Activated CD8-positive, alpha-beta T cell treated with anti-CD3 and anti-CD28 coated beads, Interleukin-2, amount 10 ng/mL, durations not matched to agents 7 days and 5 days (primary cell): ENCODE data around the gene ORC3. TPM values are rescaled to one million over a fixed set of nuclear protein-coding genes. Genes with fewer than 3 reads are reported as not detected.
"Not testable (repeated sequence)": the region's sequence is repeated elsewhere in the genome, so short reads cannot be mapped to it uniquely, and the experiment has no call there.

Experiments used
- ATAC-seq: fragments of 150-1000 bp; cut with Tn5 transposase; one replicate; pipeline ENCODE4 v1.10.0; 2021; ENCODE audit warnings: moderate library complexity
- CTCF ChIA-PET: fragments of 350-600 bp; sonication (Branson Sonifier 250); formaldehyde crosslinking; loops from one replicate; lab custom pipeline; 2021; ENCODE audit warnings: antibody characterized with exemption; lab: Charles Lee
- POLR2A ChIA-PET: fragments of 350-600 bp; sonication (Branson Sonifier 250); formaldehyde crosslinking; loops from one replicate; lab custom pipeline; 2021; ENCODE audit warnings: antibody characterized with exemption; lab: Charles Lee
- DNase-seq: peaks from one replicate; pipeline ENCODE4 v3.0.0-alpha.2; 2020
- H3K27ac Mint-ChIP-seq: one replicate; pipeline ENCODE4 v1.8.0; 2021; ENCODE audit warnings: mild to moderate bottlenecking, mixed read lengths
- H3K27me3 Mint-ChIP-seq: one replicate; pipeline ENCODE4 v1.8.0; 2021; ENCODE audit warnings: low read depth, mixed read lengths
- H3K36me3 Mint-ChIP-seq: one replicate; pipeline ENCODE4 v1.8.0; 2021; ENCODE audit warnings: low read depth, mixed read lengths
- H3K4me1 Mint-ChIP-seq: one replicate; pipeline ENCODE4 v1.8.0; 2021; ENCODE audit warnings: low read depth, mixed read lengths
- H3K4me3 Mint-ChIP-seq: one replicate; pipeline ENCODE4 v1.8.0; 2021; ENCODE audit warnings: mild to moderate bottlenecking, mixed read lengths
- H3K9me3 Mint-ChIP-seq: one replicate; pipeline ENCODE4 v1.8.0; 2022; ENCODE audit warnings: mixed read lengths; ENCODE audit not compliant: insufficient read depth
- total RNA-seq, 2 experiments: library from RNA; stranded (reverse); gene quantifications; one replicate each; pipeline ENCODE4 v1.2.3, GENCODE V29; 2021

ORC3 gene
- total RNA-seq, 2 experiments from 2014 or later = 27.1 TPM

DNA sequence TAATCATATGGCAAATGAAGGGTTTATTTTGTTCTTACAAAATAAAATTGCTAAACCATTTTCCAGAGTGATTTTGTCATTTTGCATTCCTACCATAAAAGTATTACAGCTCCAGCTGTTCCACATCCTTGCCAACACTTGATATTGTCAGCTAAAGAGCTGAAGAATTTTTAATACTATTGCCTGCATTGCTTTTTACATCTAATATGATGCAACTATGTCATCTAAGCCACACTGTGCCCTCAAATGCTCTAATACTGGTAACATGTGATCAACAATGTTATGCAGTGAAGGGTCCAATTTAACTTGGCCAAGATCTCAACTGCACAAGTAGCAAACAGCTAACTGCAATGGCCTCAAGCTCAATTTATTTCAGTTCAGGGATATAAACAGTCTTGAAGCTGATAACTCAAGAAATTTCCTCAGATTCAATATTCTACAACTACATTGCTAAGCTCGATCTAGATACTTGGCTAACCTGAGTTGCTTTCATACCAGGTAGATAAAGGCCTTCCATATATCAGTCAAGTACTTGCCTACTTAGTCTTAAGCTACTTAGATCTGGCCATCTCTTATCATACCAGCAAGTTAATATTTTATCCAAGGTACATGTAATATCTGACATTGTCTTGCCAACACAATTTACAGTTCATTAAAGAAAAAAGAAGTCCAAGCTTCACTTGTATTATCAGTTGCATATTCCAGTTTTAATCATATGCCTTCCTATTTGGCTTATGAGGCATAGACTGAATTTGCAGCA is 95.1 kb downstream of the ORC3 start:
- Mint-ChIP-seq H3K27ac (no peak overlapping the region), H3K36me3 (peaks cover 42% of the 10 kb centered on the region), H3K9me3 (no peaks in the 10 kb centered on the region), H3K27me3 (no peaks in the 10 kb centered on the region), H3K4me3 (no peak overlapping the region), H3K4me1 (peaks cover 35% of the 10 kb centered on the region)
- DNase-seq (no peak), ATAC-seq (no peak)
- POLR2A ChIA-PET = interaction anchor here (1.2 to 1.5 kb wide), 2 partner anchors 17 to 95 kb away, joined by 4 to 5 read pairs; partner anchors contain the start of genes AKIRIN2, ORC3 and RARS2
- CTCF ChIA-PET = interaction anchor here (1.0 kb wide), 1 partner anchor 546 kb away, joined by 4 read pairs; no protein-coding TSS in a partner anchor

- H3K4me3 Mint-ChIP-seq, POLR2A ChIA-PET: not testable (repeated sequence)
Measured at GRCh38 chr6:87686636-87687205, 96.8 kb downstream of the ORC3 start.

DNA sequence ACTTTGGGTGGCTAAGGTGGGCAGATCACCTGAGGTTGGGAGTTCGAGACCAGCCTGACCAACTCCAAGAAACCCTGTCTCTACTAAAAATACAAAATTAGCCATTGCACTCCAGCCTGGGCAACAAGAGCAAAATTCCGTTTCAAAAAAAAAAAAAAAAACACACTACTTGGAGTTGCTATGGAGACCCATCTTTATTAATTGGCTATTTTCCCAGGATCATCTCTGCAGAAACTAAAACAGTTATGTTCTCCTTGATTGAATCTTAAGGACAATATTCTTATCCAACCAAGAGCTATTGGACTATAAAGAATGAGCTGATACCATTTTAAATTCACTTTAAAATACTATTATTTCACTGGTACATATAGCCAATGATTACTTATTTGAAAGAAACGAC is 97.4 kb downstream of the ORC3 start:
- H3K9me3 Mint-ChIP-seq = no peaks in the 10 kb centered on the region
- peaks cover 40% of the 10 kb centered on the region for H3K36me3 Mint-ChIP-seq
- H3K27ac Mint-ChIP-seq = no peak overlapping the region
- CTCF ChIA-PET = interaction anchor here (0.8 kb wide), 1 partner anchor 11 kb away, joined by 3 read pairs; no protein-coding TSS in a partner anchor
- no peak for ATAC-seq
- peaks cover 39% of the 10 kb centered on the region for H3K4me1 Mint-ChIP-seq
- H3K27me3 Mint-ChIP-seq = no peaks in the 10 kb centered on the region
- POLR2A ChIA-PET = interaction anchor here (1.3 kb wide), 1 partner anchor 15 kb away, joined by 4 read pairs; the partner anchor contains the start of gene AKIRIN2
- no peak for DNase-seq
- no peak overlapping the region for H3K4me3 Mint-ChIP-seq

More at GRCh38 chr6:87686636-87687205, 96.8 kb downstream of the ORC3 start:
- H3K9me3 Mint-ChIP-seq, ATAC-seq, H3K27ac Mint-ChIP-seq, DNase-seq, CTCF ChIA-PET, H3K27me3 Mint-ChIP-seq: not testable (repeated sequence)
- Mint-ChIP-seq H3K36me3 (peaks cover 42% of the 10 kb centered on the region), H3K4me1 (peaks cover 39% of the 10 kb centered on the region)

- H3K27ac Mint-ChIP-seq, DNase-seq, H3K9me3 Mint-ChIP-seq, H3K4me3 Mint-ChIP-seq, H3K27me3 Mint-ChIP-seq, ATAC-seq: not testable (repeated sequence)
- POLR2A ChIA-PET = interaction anchor here (1.3 kb wide), 1 partner anchor 15 kb away, joined by 4 read pairs; the partner anchor contains the start of gene AKIRIN2
- Mint-ChIP-seq H3K36me3 (peaks cover 40% of the 10 kb centered on the region), H3K4me1 (peaks cover 34% of the 10 kb centered on the region)
- CTCF ChIA-PET = interaction anchor here (0.8 kb wide), 1 partner anchor 11 kb away, joined by 3 read pairs; no protein-coding TSS in a partner anchor
Measured at GRCh38 chr6:87687893-87688292, 98.0 kb downstream of the ORC3 start.

GRCh38 chr6:87690441-87690840 is 100.5 kb downstream of the ORC3 start:
- Mint-ChIP-seq H3K4me3 (no peak overlapping the region), H3K27ac (no peak overlapping the region), H3K27me3 (no peaks in the 10 kb centered on the region), H3K4me1 (peaks cover 27% of the 10 kb centered on the region), H3K36me3 (peaks cover 33% of the 10 kb centered on the region), H3K9me3 (no peaks in the 10 kb centered on the region)
- POLR2A ChIA-PET = no interaction called here
- ATAC-seq (no peak), DNase-seq (no peak)
- CTCF ChIA-PET = no interaction called here

GRCh38 chr6:87692086-87692485 is 102.2 kb downstream of the ORC3 start:
- H3K27ac Mint-ChIP-seq = no peak overlapping the region
- no peak for DNase-seq
- peaks cover 22% of the 10 kb centered on the region for H3K36me3 Mint-ChIP-seq
- no peaks in the 10 kb centered on the region for H3K9me3 Mint-ChIP-seq
- H3K4me3 Mint-ChIP-seq = no peak overlapping the region
- ChIA-PET POLR2A (no interaction called here), CTCF (interaction anchor here (0.6 kb wide), 1 partner anchor 199 kb away, joined by 3 read pairs; no protein-coding TSS in a partner anchor)
- H3K4me1 Mint-ChIP-seq = peaks cover 32% of the 10 kb centered on the region
- no peak for ATAC-seq
- H3K27me3 Mint-ChIP-seq = no peaks in the 10 kb centered on the region

DNA sequence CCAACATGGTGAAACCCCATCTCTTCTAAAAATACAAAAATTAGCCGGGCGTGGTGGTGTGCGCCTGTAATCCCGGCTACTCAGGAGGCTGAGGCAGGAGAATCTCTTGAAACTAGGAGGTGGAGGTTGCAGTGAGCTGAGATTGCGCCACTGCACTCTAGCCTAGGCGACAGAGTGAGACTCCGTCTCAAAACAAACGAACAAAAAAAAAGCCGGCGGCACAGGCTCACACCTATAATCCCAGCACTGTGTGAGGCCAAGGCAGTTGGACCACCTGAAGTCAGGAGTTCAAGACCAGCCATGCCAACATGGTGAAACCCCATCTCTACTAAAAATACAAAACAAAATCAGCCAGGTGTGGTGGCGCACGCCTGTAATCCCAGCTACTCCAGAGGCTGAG is 106.9 kb downstream of the ORC3 start:
- H3K27me3 Mint-ChIP-seq, H3K4me3 Mint-ChIP-seq, H3K9me3 Mint-ChIP-seq, DNase-seq, H3K27ac Mint-ChIP-seq, ATAC-seq: not testable (repeated sequence)
- Mint-ChIP-seq H3K4me1 (peaks cover 37% of the 10 kb centered on the region), H3K36me3 (peaks cover 33% of the 10 kb centered on the region)
- CTCF ChIA-PET = interaction anchor here (0.9 kb wide), 1 partner anchor 557 kb away, joined by 3 read pairs; no protein-coding TSS in a partner anchor
- POLR2A ChIA-PET = interaction anchor here (0.6 to 1.1 kb wide), 3 partner anchors 107 to 260 kb away, joined by 3 to 5 read pairs (median 3); partner anchors contain the start of genes ORC3 and RARS2

- ChIA-PET CTCF (interaction anchor here (0.9 to 1.4 kb wide), 3 partner anchors 10 to 558 kb away, joined by 3 to 4 read pairs (median 3); no protein-coding TSS in a partner anchor), POLR2A (interaction anchor here (0.6 to 1.3 kb wide), 4 partner anchors 35 to 261 kb away, joined by 3 to 5 read pairs (median 4); partner anchors contain the start of genes ORC3 and RARS2)
- Mint-ChIP-seq H3K9me3 (no peaks in the 10 kb centered on the region), H3K36me3 (peaks cover 30% of the 10 kb centered on the region), H3K4me1 (peaks cover 38% of the 10 kb centered on the region), H3K27ac (peak overlapping the region; percentile 71), H3K27me3 (no peaks in the 10 kb centered on the region), H3K4me3 (peak overlapping the region; percentile 96)
- ATAC-seq = no peak
- no peak for DNase-seq
Measured at GRCh38 chr6:87697581-87698546, 107.9 kb downstream of the ORC3 start.

- no peak for ATAC-seq
- ChIA-PET POLR2A (interaction anchor here (0.6 to 1.3 kb wide), 3 partner anchors 34 to 543 kb away, joined by 3 to 5 read pairs (median 4); partner anchors contain the start of genes ORC3 and RARS2), CTCF (interaction anchor here (0.7 to 1.4 kb wide), 5 partner anchors 9 to 133 kb away, joined by 3 to 4 read pairs (median 3); no protein-coding TSS in a partner anchor)
- H3K4me1 Mint-ChIP-seq = peaks cover 41% of the 10 kb centered on the region
- no peaks in the 10 kb centered on the region for H3K9me3 Mint-ChIP-seq
- no peak for DNase-seq
- H3K36me3 Mint-ChIP-seq = peaks cover 30% of the 10 kb centered on the region
- H3K27ac Mint-ChIP-seq = peak overlapping the region; percentile 71
- no peaks in the 10 kb centered on the region for H3K27me3 Mint-ChIP-seq
- peak overlapping the region; percentile 96 for H3K4me3 Mint-ChIP-seq
Measured at GRCh38 chr6:87698547-87699006, 108.6 kb downstream of the ORC3 start.

DNA sequence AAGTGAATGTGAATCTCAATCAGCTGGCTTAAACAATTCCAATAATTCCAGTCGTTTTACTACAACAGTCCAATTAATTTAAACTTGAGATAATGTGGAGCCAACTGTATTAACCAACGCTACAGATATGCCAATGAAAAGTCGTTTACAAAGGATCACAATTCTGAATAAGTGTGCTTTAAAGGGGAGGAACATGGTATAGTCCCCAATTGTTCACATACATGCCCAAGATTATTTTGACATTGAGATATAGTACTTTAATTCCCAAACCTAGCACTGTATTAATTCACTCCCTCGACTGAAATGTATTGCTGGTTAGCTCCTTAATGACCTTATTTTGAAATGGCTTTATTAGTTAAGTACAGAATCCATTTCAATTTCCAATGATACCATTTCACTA is 109.6 kb downstream of the ORC3 start:
- DNase-seq (no peak), ATAC-seq (no peak)
- H3K27ac Mint-ChIP-seq = peak overlapping the region; percentile 39
- H3K9me3 Mint-ChIP-seq = no peaks in the 10 kb centered on the region
- CTCF ChIA-PET = interaction anchor here (0.6 to 1.4 kb wide), 5 partner anchors 10 to 306 kb away, joined by 3 to 4 read pairs (median 3); no protein-coding TSS in a partner anchor
- H3K4me3 Mint-ChIP-seq = peak overlapping the region; percentile 96
- H3K36me3 Mint-ChIP-seq = peaks cover 28% of the 10 kb centered on the region
- POLR2A ChIA-PET = interaction anchor here (0.5 to 1.6 kb wide), 2 partner anchors 11 to 42 kb away, joined by 3 to 5 read pairs; no protein-coding TSS in a partner anchor
- H3K27me3 Mint-ChIP-seq = no peaks in the 10 kb centered on the region
- H3K4me1 Mint-ChIP-seq = peaks cover 34% of the 10 kb centered on the region
